Caki2 (cell line): ENCODE measurements around the gene MGST2. TPM values are rescaled to one million over a fixed set of nuclear protein-coding genes. Genes with fewer than 3 reads are reported as not detected.

Experiments used
- DNase-seq: peaks from one replicate; pipeline ENCODE4 v3.0.0-alpha.2; 2015; ENCODE audit warnings: low read depth
- in situ Hi-C: cut with HindIII; loops from 2 replicates; pipeline ENCODE4 v1.10.0; 2016; ENCODE audit warnings: low sequenced_read_pairs, low pct_unique_long_range_greater_than_20kb, mixed read lengths
- total RNA-seq: library from RNA; depleted of rRNA; stranded (reverse); fragments of >200 nt; shearing (Covaris generic); gene quantifications from 2 replicates; pipeline ENCODE4 v1.2.3, GENCODE V29; 2014; ENCODE audit warnings: low replicate concordance

MGST2 gene
- total RNA-seq, 1 experiment from 2014 or later = 54.0 TPM

- DNase-seq = no peak
- in situ Hi-C loops = no loop called here
These were observed 24.4 kb upstream of the MGST2 start for GRCh38 chr4:139641218-139641617.

- no peak for DNase-seq
- in situ Hi-C loops = no loop called here
These were observed 23.3 kb upstream of the MGST2 start for GRCh38 chr4:139642364-139642763.

- in situ Hi-C loops = no loop called here
- no peak for DNase-seq
These were observed 22.4 kb upstream of the MGST2 start for GRCh38 chr4:139643042-139643895.

- in situ Hi-C loops = no loop called here
- DNase-seq = no peak
These were observed 20.2 kb upstream of the MGST2 start for GRCh38 chr4:139645458-139645857.

- in situ Hi-C loops = no loop called here
These were observed 18.4 kb upstream of the MGST2 start for GRCh38 chr4:139647184-139647583.

GRCh38 chr4:139647952-139648351 is 17.7 kb upstream of the MGST2 start:
- DNase-seq = no peak
- in situ Hi-C loops = no loop called here

More at GRCh38 chr4:139647184-139647583, 18.4 kb upstream of the MGST2 start:
- DNase-seq = no peak

- in situ Hi-C loops = no loop called here
These were observed 14.1 kb upstream of the MGST2 start for GRCh38 chr4:139651282-139652194.

GRCh38 chr4:139654516-139654915 is 11.1 kb upstream of the MGST2 start:
- no peak for DNase-seq
- in situ Hi-C loops = no loop called here

More at GRCh38 chr4:139651282-139652194, 14.1 kb upstream of the MGST2 start:
- DNase-seq = peak; percentile 52

GRCh38 chr4:139655116-139655515 is 10.5 kb upstream of the MGST2 start:
- in situ Hi-C loops = no loop called here
- DNase-seq = no peak

GRCh38 chr4:139656614-139657486 is 8.8 kb upstream of the MGST2 start:
- in situ Hi-C loops = no loop called here

GRCh38 chr4:139658185-139658584 is 7.4 kb upstream of the MGST2 start:
- in situ Hi-C loops = no loop called here
- no peak for DNase-seq

More at GRCh38 chr4:139656614-139657486, 8.8 kb upstream of the MGST2 start:
- peak; percentile 40 for DNase-seq

- DNase-seq = no peak
- in situ Hi-C loops = no loop called here
These were observed 6.8 kb upstream of the MGST2 start for GRCh38 chr4:139658586-139659382.

GRCh38 chr4:139659735-139660424 is 5.7 kb upstream of the MGST2 start:
- no peak for DNase-seq
- in situ Hi-C loops = no loop called here

GRCh38 chr4:139660568-139661043 is 5.0 kb upstream of the MGST2 start:
- no peak for DNase-seq
- in situ Hi-C loops = no loop called here

GRCh38 chr4:139663561-139664138 is 2.0 kb upstream of the MGST2 start:
- in situ Hi-C loops = no loop called here
- no peak for DNase-seq

- DNase-seq = no peak
- in situ Hi-C loops = no loop called here
These were observed 1.2 kb upstream of the MGST2 start for GRCh38 chr4:139664442-139664841.
